Muscle of leg (tissue), 11 donors: ENCODE data around the gene CSN1S1. TPM values are rescaled to one million over a fixed set of nuclear protein-coding genes. Genes with fewer than 3 reads are reported as not detected.

Experiments
- DNase-seq: peaks from one replicate; pipeline ENCODE4 v3.0.0; 2013
- H3K27ac ChIP-seq: one replicate; pipeline ENCODE4 v1.5.1; 2013; ENCODE audit warnings: mild to moderate bottlenecking, low read length, control low read depth
- H3K27me3 ChIP-seq: one replicate; pipeline ENCODE4 v1.6.1; 2013; ENCODE audit warnings: low read length; ENCODE audit not compliant: control insufficient read depth, insufficient read depth
- H3K36me3 ChIP-seq: one replicate; pipeline ENCODE4 v1.6.1; 2013; ENCODE audit warnings: low read length; ENCODE audit not compliant: control insufficient read depth, insufficient read depth
- H3K4me1 ChIP-seq: one replicate; pipeline ENCODE4 v1.6.1; 2013; ENCODE audit warnings: low read length; ENCODE audit not compliant: control insufficient read depth, insufficient read depth
- H3K4me3 ChIP-seq: one replicate; pipeline ENCODE4 v1.5.1; 2013; ENCODE audit warnings: low read length, control low read depth
- H3K9me3 ChIP-seq: replicated peaks from 2 replicates; pipeline ENCODE4 v1.6.1; 2013; ENCODE audit warnings: low read depth, low read length; ENCODE audit not compliant: control insufficient read depth
- WGBS: methylation state at CpG from one replicate; pipeline ENCODE4 v1.1.5; 2013; ENCODE audit warnings: missing lambda C conversion rate; ENCODE audit not compliant: insufficient coverage; 5-methylcytosine and 5-hydroxymethylcytosine counted together
- polyA plus RNA-seq, 8 donors: library from polyadenylated mRNA; unstranded; fragments of 120-200 nt; gene quantifications; one replicate each; pipeline versions ENCODE4 v1.2.1 to v1.2.3, GENCODE V29; 2013; ENCODE audit warnings: inconsistent platforms in 1 of 8, low replicate concordance in 1 of 8; ENCODE audit not compliant: insufficient read length in 8 of 8, insufficient read depth in 1 of 8
- total RNA-seq: library from RNA; stranded (reverse); fragments of 120-200 nt; gene quantifications from one replicate; pipeline ENCODE4 v1.2.4, GENCODE V29; 2013

The CSN1S1 gene
- total and polyA plus RNA-seq, 9 donors = not detected

GRCh38 chr4:69986663-69987062 lies 55.8 kb downstream of the CSN1S1 start:
- Histone ChIP-seq H3K27me3 (no peaks in the 10 kb centered on the region), H3K36me3 (no peaks in the 10 kb centered on the region), H3K9me3 (no peaks in the 10 kb centered on the region), H3K4me1 (peaks cover 3% of the 10 kb centered on the region), H3K4me3 (no peak overlapping the region), H3K27ac (no peak overlapping the region)
- no peak for DNase-seq
- no CpG with 5 or more reads among the region's 1 CpG for WGBS

DNA sequence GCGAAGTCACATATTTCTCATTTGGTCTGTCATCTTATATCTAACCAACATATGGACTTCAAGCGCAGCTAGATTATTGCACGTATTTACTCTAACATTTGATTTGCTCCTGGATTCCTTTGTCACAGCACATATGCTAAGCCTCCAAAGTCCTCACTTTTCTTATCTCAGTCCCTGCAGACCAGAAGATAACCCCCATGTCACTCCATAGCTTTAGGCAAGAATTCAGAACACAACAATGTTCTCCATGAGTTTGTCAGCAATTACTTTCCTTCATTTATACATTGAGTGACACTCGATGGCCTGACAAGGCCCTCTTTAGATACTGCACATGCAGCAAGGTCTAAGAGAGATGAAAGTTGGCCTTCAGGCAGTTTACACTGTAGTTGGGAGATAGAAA lies 60.1 kb downstream of the CSN1S1 start:
- Histone ChIP-seq H3K9me3 (no peaks in the 10 kb centered on the region), H3K4me3 (no peak overlapping the region), H3K27me3 (no peaks in the 10 kb centered on the region), H3K36me3 (no peaks in the 10 kb centered on the region), H3K4me1 (no peaks in the 10 kb centered on the region), H3K27ac (no peak overlapping the region)
- WGBS = 84% methylated on average over 3 of the region's 4 CpGs
- DNase-seq = no peak

DNA sequence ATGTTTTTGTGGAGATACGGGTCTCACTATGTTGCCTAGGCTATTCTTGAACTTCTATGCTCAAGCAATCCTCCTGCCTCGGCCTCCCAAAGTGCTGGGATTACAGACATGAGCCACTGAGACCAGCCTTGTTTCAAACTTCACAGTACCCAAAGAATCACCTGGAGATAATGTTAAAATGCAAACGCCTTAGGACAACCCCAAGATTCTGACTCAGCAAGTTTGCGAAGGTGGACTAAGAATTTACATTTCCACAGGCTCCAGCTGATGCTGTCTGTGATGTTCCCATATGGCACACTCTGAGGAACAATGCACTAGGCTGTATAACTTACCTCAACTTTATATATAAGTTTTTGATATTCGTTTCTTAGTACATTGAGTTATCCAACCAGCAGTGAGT lies 63.9 kb downstream of the CSN1S1 start:
- Histone ChIP-seq H3K27me3 (no peaks in the 10 kb centered on the region), H3K9me3 (no peaks in the 10 kb centered on the region), H3K36me3 (no peaks in the 10 kb centered on the region), H3K4me1 (no peaks in the 10 kb centered on the region), H3K27ac (no peak overlapping the region), H3K4me3 (no peak overlapping the region)
- DNase-seq = no peak
- WGBS = 78% methylated on average over 1 of the region's 5 CpGs

DNA sequence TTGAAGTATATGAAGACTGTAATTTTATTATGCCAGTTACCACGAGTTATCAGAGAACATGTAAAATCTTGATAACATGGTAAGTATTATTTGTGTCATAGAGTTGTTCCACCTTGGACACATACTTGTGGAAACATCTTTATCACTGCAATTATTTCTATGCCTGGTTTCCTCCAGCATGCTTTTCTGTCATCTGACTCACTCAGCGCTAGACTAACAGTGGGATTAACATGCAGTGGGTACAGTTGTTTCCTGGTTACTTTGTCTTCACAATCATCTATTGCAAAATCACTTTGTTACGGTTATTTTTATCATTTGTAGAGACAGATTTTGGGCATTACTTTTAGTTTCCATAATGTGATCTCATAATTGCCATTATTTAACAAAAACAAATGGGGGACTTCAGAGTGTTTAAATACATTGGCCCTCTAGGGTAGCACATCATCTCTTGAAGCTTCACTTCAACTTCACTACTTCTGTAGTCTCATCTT lies 64.7 kb downstream of the CSN1S1 start, which contains the start of gene STATH:
STATH (plus strand) TSS at position 441 of the 491 bp plus-strand sequence. CDS start 2,472 bp downstream, outside the sequence.
- no peak for DNase-seq
- H3K27ac ChIP-seq = no peak within 1 kb of the TSS
- H3K36me3 ChIP-seq = no peaks in the 10 kb centered on the region
- no peak within 1 kb of the TSS for H3K4me3 ChIP-seq
- H3K9me3 ChIP-seq = no peaks in the 10 kb centered on the region
- H3K4me1 ChIP-seq = no peaks in the 10 kb centered on the region
- no peaks in the 10 kb centered on the region for H3K27me3 ChIP-seq
- WGBS = no CpG with 5 or more reads among the region's 3 CpGs

Other genes with a start within 250 kb of the CSN1S1 start
- gene SULT1B1, start 170.4 kb upstream of the CSN1S1 start, total RNA-seq = 0.53 TPM
- gene SULT1B1, start 170.4 kb upstream of the CSN1S1 start, polyA plus RNA-seq = 1 to 10 TPM in 3 of 8 donors, under 1 TPM in 5; 0.36 to 9.3 (median 0.52) TPM
- 34.8 TPM for gene SULT1E1, start 70.9 kb upstream of the CSN1S1 start, total RNA-seq
- 10 to 100 TPM; 27.6 to 68.5 (median 35.6) TPM for gene SULT1E1, start 70.9 kb upstream of the CSN1S1 start, polyA plus RNA-seq
- not detected for gene CSN2, start 34.7 kb downstream of the CSN1S1 start, total RNA-seq
- gene CSN2, start 34.7 kb downstream of the CSN1S1 start, polyA plus RNA-seq = not detected
- not detected for gene STATH, start 64.9 kb downstream of the CSN1S1 start, total RNA-seq
- gene STATH, start 64.9 kb downstream of the CSN1S1 start, polyA plus RNA-seq = not detected
- gene HTN3, start 97.4 kb downstream of the CSN1S1 start, total RNA-seq = not detected
- not detected for gene HTN3, start 97.4 kb downstream of the CSN1S1 start, polyA plus RNA-seq
- not detected for gene HTN1, start 119.4 kb downstream of the CSN1S1 start, total RNA-seq
- under 1 TPM in 1 of 8 donors, not detected in 7; 0.16 TPM for gene HTN1, start 119.4 kb downstream of the CSN1S1 start, polyA plus RNA-seq
- not detected for gene PRR27, start 223.2 kb downstream of the CSN1S1 start, total RNA-seq
- gene PRR27, start 223.2 kb downstream of the CSN1S1 start, polyA plus RNA-seq = under 1 TPM in 2 of 8 donors, not detected in 6; 0.04 to 0.06 TPM